HepG2 (cell line): Measurements from ENCODE around the gene COL9A3. TPM values are rescaled to one million over a fixed set of nuclear protein-coding genes. Genes with fewer than 3 reads are reported as not detected.

ENCODE experiments used
- KDM2A ChIP-seq: sonication (generic); formaldehyde crosslinking; IDR thresholded peaks from 2 replicates; pipeline ENCODE4 v1.4.0; 2020; ENCODE audit warnings: low read depth, missing genetic modification reagents, borderline replicate concordance
- PAF1 ChIP-seq: IDR thresholded peaks from 2 replicates; pipeline ENCODE4 v1.6.1; 2016; ENCODE audit warnings: missing genetic modification reagents, missing compliant biosample characterization
- SMC3 ChIP-seq: IDR thresholded peaks from 2 replicates; pipeline ENCODE4 v1.6.1; 2011; ENCODE audit warnings: low read length, improper control_type of control experiment
- WIZ ChIP-seq: sonication (generic); formaldehyde crosslinking; IDR thresholded peaks from 2 replicates; pipeline ENCODE4 v1.5.1; 2020; ENCODE audit warnings: mild to moderate bottlenecking, missing genetic modification reagents
- polyA plus RNA-seq, 8 experiments: library from polyadenylated mRNA; depleted of rRNA in 3 of 8; stranded (reverse) in 7 of 8; unstranded in 1 of 8; fragments of >200 nt; fragmentation: Illumina TruSeq in 4 of 8; extraction: Trizol in 4 of 8; gene quantifications; 2 replicates each; pipeline versions ENCODE4 v1.2.1 to v1.2.3, GENCODE V29; 2011 to 2016; ENCODE audit warnings: low read depth in 4 of 8, missing spikeins in 1 of 8, mixed read lengths in 1 of 8; ENCODE audit not compliant: insufficient read depth in 1 of 8
- total RNA-seq, 5 experiments: library from RNA; depleted of rRNA; stranded (reverse); fragments of >200 nt; fragmentation: Illumina TruSeq; extraction: Trizol; gene quantifications; 2 replicates each; pipeline ENCODE4 v1.2.3, GENCODE V29; 2016; ENCODE audit warnings: low read depth in 1 of 5
- TF ChIP-seq, protein P1 (sequence below): sonication (generic); formaldehyde crosslinking; IDR thresholded peaks from 2 replicates; pipeline ENCODE4 v1.4.0; 2020; ENCODE audit warnings: missing genetic modification reagents, borderline replicate concordance
- TF ChIP-seq, protein P2 (sequence below): sonication (generic); formaldehyde crosslinking; IDR thresholded peaks from one replicate; pipeline ENCODE4 v1.5.1; 2020; ENCODE audit warnings: mild to moderate bottlenecking, missing genetic modification reagents; ENCODE audit errors: not compliant biosample characterization

COL9A3 gene
- total and polyA plus RNA-seq, 2 of the 13 experiments (the other 11 are each of a cell fraction or from before 2014, with no cell fraction given): 155 to 204 TPM

DNA sequence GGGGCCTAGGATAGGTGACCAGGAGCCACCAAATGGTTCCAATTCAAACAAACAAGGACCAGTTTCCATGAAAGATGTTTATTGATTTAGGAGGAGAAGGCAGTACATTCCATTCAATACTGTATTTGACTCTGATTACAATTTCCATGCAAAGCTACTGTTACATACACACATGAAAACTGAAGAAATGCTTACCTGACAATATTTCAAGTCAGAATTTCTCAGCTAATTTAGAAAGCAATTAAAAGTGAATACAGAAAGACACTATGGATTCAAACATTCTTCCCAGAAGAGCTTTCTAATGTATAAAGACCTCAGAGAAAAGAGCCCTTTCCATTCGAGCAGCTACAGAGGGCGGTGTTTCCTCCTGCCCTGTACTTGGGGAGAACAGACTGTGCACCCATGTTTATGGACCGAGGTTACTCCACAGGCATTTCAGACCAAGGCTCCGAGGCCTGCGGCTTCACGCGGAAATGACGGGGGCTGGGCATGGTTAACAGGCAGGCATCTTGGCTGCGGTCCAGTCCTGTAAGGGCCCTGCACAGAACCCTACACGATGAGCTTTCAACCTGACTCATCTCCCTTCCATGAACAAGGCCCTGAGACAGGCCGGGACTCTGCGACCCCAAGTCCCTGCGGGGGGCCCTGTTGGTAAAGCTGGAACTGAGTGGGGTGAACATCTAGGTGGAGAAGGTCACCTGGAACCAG lies 70.5 kb downstream of the COL9A3 start (continued):
- TF ChIP-seq, protein P1, sequence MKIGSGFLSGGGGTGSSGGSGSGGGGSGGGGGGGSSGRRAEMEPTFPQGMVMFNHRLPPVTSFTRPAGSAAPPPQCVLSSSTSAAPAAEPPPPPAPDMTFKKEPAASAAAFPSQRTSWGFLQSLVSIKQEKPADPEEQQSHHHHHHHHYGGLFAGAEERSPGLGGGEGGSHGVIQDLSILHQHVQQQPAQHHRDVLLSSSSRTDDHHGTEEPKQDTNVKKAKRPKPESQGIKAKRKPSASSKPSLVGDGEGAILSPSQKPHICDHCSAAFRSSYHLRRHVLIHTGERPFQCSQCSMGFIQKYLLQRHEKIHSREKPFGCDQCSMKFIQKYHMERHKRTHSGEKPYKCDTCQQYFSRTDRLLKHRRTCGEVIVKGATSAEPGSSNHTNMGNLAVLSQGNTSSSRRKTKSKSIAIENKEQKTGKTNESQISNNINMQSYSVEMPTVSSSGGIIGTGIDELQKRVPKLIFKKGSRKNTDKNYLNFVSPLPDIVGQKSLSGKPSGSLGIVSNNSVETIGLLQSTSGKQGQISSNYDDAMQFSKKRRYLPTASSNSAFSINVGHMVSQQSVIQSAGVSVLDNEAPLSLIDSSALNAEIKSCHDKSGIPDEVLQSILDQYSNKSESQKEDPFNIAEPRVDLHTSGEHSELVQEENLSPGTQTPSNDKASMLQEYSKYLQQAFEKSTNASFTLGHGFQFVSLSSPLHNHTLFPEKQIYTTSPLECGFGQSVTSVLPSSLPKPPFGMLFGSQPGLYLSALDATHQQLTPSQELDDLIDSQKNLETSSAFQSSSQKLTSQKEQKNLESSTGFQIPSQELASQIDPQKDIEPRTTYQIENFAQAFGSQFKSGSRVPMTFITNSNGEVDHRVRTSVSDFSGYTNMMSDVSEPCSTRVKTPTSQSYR (CRISPR knock-in tag): peak; percentile 60; the same call in 1 of the 2 replicates
- no peak for TF ChIP-seq WIZ (CRISPR knock-in tag)
- 0 out of 2 replicates have a peak, but pooled peaks have one; percentile 28 for TF ChIP-seq PAF1
- TF ChIP-seq SMC3: 0 out of 2 replicates have a peak, but pooled peaks have one; percentile 8
- TF ChIP-seq KDM2A: 0 out of 2 replicates have a peak, but pooled peaks have one; percentile 18
- TF ChIP-seq, protein P2, sequence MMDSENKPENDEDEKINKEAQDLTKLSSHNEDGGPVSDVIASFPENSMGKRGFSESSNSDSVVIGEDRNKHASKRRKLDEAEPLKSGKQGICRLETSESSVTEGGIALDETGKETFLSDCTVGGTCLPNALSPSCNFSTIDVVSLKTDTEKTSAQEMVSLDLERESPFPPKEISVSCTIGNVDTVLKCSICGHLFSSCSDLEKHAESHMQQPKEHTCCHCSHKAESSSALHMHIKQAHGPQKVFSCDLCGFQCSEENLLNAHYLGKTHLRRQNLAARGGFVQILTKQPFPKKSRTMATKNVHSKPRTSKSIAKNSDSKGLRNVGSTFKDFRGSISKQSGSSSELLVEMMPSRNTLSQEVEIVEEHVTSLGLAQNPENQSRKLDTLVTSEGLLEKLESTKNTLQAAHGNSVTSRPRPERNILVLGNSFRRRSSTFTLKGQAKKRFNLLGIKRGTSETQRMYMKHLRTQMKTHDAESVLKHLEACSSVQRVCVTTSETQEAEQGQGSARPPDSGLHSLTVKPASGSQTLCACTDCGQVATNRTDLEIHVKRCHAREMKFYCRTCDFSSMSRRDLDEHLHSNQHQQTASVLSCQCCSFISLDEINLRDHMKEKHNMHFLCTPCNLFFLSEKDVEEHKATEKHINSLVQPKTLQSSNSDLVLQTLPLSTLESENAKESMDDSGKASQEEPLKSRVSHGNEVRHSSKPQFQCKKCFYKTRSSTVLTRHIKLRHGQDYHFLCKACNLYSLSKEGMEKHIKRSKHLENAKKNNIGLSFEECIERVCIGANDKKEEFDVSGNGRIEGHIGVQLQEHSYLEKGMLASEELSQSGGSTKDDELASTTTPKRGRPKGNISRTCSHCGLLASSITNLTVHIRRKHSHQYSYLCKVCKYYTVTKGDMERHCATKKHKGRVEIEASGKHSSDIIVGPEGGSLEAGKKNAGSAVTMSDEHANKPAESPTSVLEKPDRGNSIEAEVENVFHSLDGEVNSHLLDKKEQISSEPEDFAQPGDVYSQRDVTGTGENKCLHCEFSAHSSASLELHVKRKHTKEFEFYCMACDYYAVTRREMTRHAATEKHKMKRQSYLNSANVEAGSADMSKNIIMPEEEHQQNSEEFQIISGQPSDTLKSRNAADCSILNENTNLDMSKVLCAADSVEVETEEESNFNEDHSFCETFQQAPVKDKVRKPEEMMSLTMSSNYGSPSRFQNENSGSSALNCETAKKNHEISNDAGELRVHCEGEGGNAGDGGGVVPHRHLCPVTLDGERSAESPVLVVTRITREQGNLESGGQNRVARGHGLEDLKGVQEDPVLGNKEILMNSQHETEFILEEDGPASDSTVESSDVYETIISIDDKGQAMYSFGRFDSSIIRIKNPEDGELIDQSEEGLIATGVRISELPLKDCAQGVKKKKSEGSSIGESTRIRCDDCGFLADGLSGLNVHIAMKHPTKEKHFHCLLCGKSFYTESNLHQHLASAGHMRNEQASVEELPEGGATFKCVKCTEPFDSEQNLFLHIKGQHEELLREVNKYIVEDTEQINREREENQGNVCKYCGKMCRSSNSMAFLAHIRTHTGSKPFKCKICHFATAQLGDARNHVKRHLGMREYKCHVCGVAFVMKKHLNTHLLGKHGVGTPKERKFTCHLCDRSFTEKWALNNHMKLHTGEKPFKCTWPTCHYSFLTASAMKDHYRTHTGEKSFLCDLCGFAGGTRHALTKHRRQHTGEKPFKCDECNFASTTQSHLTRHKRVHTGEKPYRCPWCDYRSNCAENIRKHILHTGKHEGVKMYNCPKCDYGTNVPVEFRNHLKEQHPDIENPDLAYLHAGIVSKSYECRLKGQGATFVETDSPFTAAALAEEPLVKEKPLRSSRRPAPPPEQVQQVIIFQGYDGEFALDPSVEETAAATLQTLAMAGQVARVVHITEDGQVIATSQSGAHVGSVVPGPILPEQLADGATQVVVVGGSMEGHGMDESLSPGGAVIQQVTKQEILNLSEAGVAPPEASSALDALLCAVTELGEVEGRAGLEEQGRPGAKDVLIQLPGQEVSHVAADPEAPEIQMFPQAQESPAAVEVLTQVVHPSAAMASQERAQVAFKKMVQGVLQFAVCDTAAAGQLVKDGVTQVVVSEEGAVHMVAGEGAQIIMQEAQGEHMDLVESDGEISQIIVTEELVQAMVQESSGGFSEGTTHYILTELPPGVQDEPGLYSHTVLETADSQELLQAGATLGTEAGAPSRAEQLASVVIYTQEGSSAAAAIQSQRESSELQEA (CRISPR knock-in tag): no peak
